Fibroblast of gingiva (primary cell): ENCODE data around the gene TMEM213.

Experiments used
- DNase-seq: peaks from one replicate; pipeline ENCODE4 v3.0.0-alpha.2; 2011; ENCODE audit warnings: low read depth

TMEM213 gene

GRCh38 chr7:138797715-138798320 is at the start of gene TMEM213, which contains the start of gene ATP6V0A4:
TMEM213 (plus strand) TSS chr7:138797994; CDS start chr7:138798105, 111 bp downstream.
ATP6V0A4 (minus strand) TSS chr7:138798196; CDS start chr7:138771247, 26,949 bp downstream.
- no peak for DNase-seq

GRCh38 chr7:138748666-138749065 is 49.1 kb upstream of the TMEM213 start:
- DNase-seq: no peak

- no peak for DNase-seq
Measured at GRCh38 chr7:138749960-138750359, 47.8 kb upstream of the TMEM213 start.

GRCh38 chr7:138750473-138750872 is 47.3 kb upstream of the TMEM213 start:
- no peak for DNase-seq

GRCh38 chr7:138750901-138751464 is 46.8 kb upstream of the TMEM213 start:
- no peak for DNase-seq

GRCh38 chr7:138752518-138753149 is 45.2 kb upstream of the TMEM213 start:
- no peak for DNase-seq

- DNase-seq: no peak
Measured at GRCh38 chr7:138753150-138753518, 44.7 kb upstream of the TMEM213 start.

GRCh38 chr7:138753610-138754009 is 44.2 kb upstream of the TMEM213 start:
- no peak for DNase-seq

- no peak for DNase-seq
Measured at GRCh38 chr7:138755331-138755747, 42.5 kb upstream of the TMEM213 start.

GRCh38 chr7:138755842-138756590 is 41.8 kb upstream of the TMEM213 start:
- DNase-seq: no peak

GRCh38 chr7:138756591-138757242 is 41.1 kb upstream of the TMEM213 start:
- no peak for DNase-seq

- no peak for DNase-seq
Measured at GRCh38 chr7:138768241-138768640, 29.6 kb upstream of the TMEM213 start.

GRCh38 chr7:138770904-138771303 is 26.9 kb upstream of the TMEM213 start:
- no peak for DNase-seq

- no peak for DNase-seq
Measured at GRCh38 chr7:138773176-138773575, 24.6 kb upstream of the TMEM213 start.

GRCh38 chr7:138773817-138774216 is 24.0 kb upstream of the TMEM213 start:
- no peak for DNase-seq

GRCh38 chr7:138776166-138776833 is 21.5 kb upstream of the TMEM213 start:
- DNase-seq: no peak

- no peak for DNase-seq
Measured at GRCh38 chr7:138781004-138781403, 16.8 kb upstream of the TMEM213 start.

GRCh38 chr7:138784692-138785091 is 13.1 kb upstream of the TMEM213 start:
- no peak for DNase-seq

- DNase-seq: no peak
Measured at GRCh38 chr7:138785587-138786437, 12.0 kb upstream of the TMEM213 start.

- DNase-seq: no peak
Measured at GRCh38 chr7:138796038-138796615, 1.7 kb upstream of the TMEM213 start.
